ENCODE measurements around the gene LUZP1.

LUZP1 gene

GRCh38 chr1:23118957-23119792 lies 49.5 kb downstream of the LUZP1 start:
- peak overlapping the region; percentile 46 for H3K27ac Mint-ChIP-seq
- peaks cover 45% of the 10 kb centered on the region for H3K4me1 Mint-ChIP-seq
- no peaks in the 10 kb centered on the region for H3K36me3 Mint-ChIP-seq
- H3K9me3 Mint-ChIP-seq: no peaks in the 10 kb centered on the region
- H3K27me3 Mint-ChIP-seq: no peaks in the 10 kb centered on the region
- ATAC-seq: no peak
- H3K4me3 Mint-ChIP-seq: no peak overlapping the region

- Mint-ChIP-seq H3K4me3 (no peak overlapping the region), H3K27me3 (no peaks in the 10 kb centered on the region), H3K36me3 (no peaks in the 10 kb centered on the region), H3K4me1 (peaks cover 52% of the 10 kb centered on the region), H3K27ac (peak overlapping the region; percentile 46), H3K9me3 (no peaks in the 10 kb centered on the region)
- no peak for ATAC-seq
Observed at GRCh38 chr1:23118407-23118806, 50.2 kb downstream of the LUZP1 start.

- Mint-ChIP-seq H3K9me3 (no peaks in the 10 kb centered on the region), H3K4me1 (peaks cover 65% of the 10 kb centered on the region), H3K4me3 (no peak overlapping the region), H3K36me3 (no peaks in the 10 kb centered on the region), H3K27ac (peak overlapping the region; percentile 7), H3K27me3 (no peaks in the 10 kb centered on the region)
- no peak for ATAC-seq
Observed at GRCh38 chr1:23116921-23117699, 51.5 kb downstream of the LUZP1 start.

GRCh38 chr1:23116216-23116836 lies 52.3 kb downstream of the LUZP1 start:
- H3K36me3 Mint-ChIP-seq: no peaks in the 10 kb centered on the region
- peak overlapping the region; percentile 7 for H3K27ac Mint-ChIP-seq
- H3K9me3 Mint-ChIP-seq: no peaks in the 10 kb centered on the region
- H3K4me1 Mint-ChIP-seq: peaks cover 73% of the 10 kb centered on the region
- ATAC-seq: no peak
- H3K27me3 Mint-ChIP-seq: no peaks in the 10 kb centered on the region
- no peak overlapping the region for H3K4me3 Mint-ChIP-seq

- Mint-ChIP-seq H3K4me1 (peaks cover 72% of the 10 kb centered on the region), H3K9me3 (no peaks in the 10 kb centered on the region), H3K36me3 (no peaks in the 10 kb centered on the region), H3K27ac (peak overlapping the region; percentile 35), H3K27me3 (no peaks in the 10 kb centered on the region), H3K4me3 (no peak overlapping the region)
- peak; percentile 55 for ATAC-seq
Observed at GRCh38 chr1:23114424-23115079, 54.1 kb downstream of the LUZP1 start.

GRCh38 chr1:23111600-23112535 lies 56.8 kb downstream of the LUZP1 start:
- Mint-ChIP-seq H3K4me1 (peaks cover 58% of the 10 kb centered on the region), H3K9me3 (no peaks in the 10 kb centered on the region), H3K27ac (peak overlapping the region; percentile 73), H3K4me3 (no peak overlapping the region), H3K27me3 (no peaks in the 10 kb centered on the region), H3K36me3 (peaks cover 18% of the 10 kb centered on the region)
- no peak for ATAC-seq

GRCh38 chr1:23110391-23110790 lies 58.3 kb downstream of the LUZP1 start:
- Mint-ChIP-seq H3K9me3 (no peaks in the 10 kb centered on the region), H3K4me3 (no peak overlapping the region), H3K36me3 (peaks cover 22% of the 10 kb centered on the region), H3K27ac (no peak overlapping the region), H3K4me1 (peaks cover 45% of the 10 kb centered on the region), H3K27me3 (no peaks in the 10 kb centered on the region)
- ATAC-seq: no peak

GRCh38 chr1:23108918-23109533 lies 59.6 kb downstream of the LUZP1 start:
- no peak overlapping the region for H3K4me3 Mint-ChIP-seq

GRCh38 chr1:23103001-23103889 lies 65.4 kb downstream of the LUZP1 start:
- Mint-ChIP-seq H3K27me3 (no peaks in the 10 kb centered on the region), H3K27ac (peak overlapping the region; percentile 30), H3K36me3 (peaks cover 14% of the 10 kb centered on the region), H3K9me3 (no peaks in the 10 kb centered on the region), H3K4me1 (peaks cover 22% of the 10 kb centered on the region), H3K4me3 (no peak overlapping the region)
- peak; percentile 53 for ATAC-seq

More at GRCh38 chr1:23108918-23109533, 59.6 kb downstream of the LUZP1 start:
- Mint-ChIP-seq H3K27ac (no peak overlapping the region), H3K4me1 (peaks cover 32% of the 10 kb centered on the region), H3K9me3 (no peaks in the 10 kb centered on the region), H3K27me3 (no peaks in the 10 kb centered on the region), H3K36me3 (peaks cover 22% of the 10 kb centered on the region)
- ATAC-seq: no peak

GRCh38 chr1:23102289-23102688 lies 66.4 kb downstream of the LUZP1 start:
- no peak for ATAC-seq
- Mint-ChIP-seq H3K27me3 (no peaks in the 10 kb centered on the region), H3K4me1 (peaks cover 27% of the 10 kb centered on the region), H3K36me3 (peaks cover 6% of the 10 kb centered on the region), H3K9me3 (no peaks in the 10 kb centered on the region), H3K27ac (no peak overlapping the region), H3K4me3 (no peak overlapping the region)

- Mint-ChIP-seq H3K4me3 (no peak overlapping the region), H3K27ac (no peak overlapping the region), H3K9me3 (no peaks in the 10 kb centered on the region), H3K36me3 (peaks cover 4% of the 10 kb centered on the region), H3K4me1 (peaks cover 27% of the 10 kb centered on the region), H3K27me3 (no peaks in the 10 kb centered on the region)
- no peak for ATAC-seq
Observed at GRCh38 chr1:23101887-23102286, 66.8 kb downstream of the LUZP1 start.

GRCh38 chr1:23101101-23101827 lies 67.4 kb downstream of the LUZP1 start:
- no peaks in the 10 kb centered on the region for H3K36me3 Mint-ChIP-seq
- ATAC-seq: no peak
- no peak overlapping the region for H3K27ac Mint-ChIP-seq
- H3K27me3 Mint-ChIP-seq: no peaks in the 10 kb centered on the region
- peaks cover 27% of the 10 kb centered on the region for H3K4me1 Mint-ChIP-seq
- H3K9me3 Mint-ChIP-seq: no peaks in the 10 kb centered on the region
- no peak overlapping the region for H3K4me3 Mint-ChIP-seq

Data from stimulated activated memory B cell treated with anti-CD40 and anti-IgM and Interleukin-4, amounts not matched to agents 10 μg/mL and 1 μg/mL and 100 μg/mL, for 72 hours (primary cell).